ENCODE data around the gene FOXD4.
"Not testable (repeated sequence)": the region's sequence is repeated elsewhere in the genome, so short reads cannot be mapped to it uniquely, and the experiment has no call there.

Gene FOXD4

GRCh38 chr9:117995-118467 lies at the start of gene FOXD4:
Gene FOXD4, minus strand, starts transcription at chr9:118417. Its CDS starts 298 bp downstream, at chr9:118119.
- not testable (repeated sequence) for DNase-seq

GRCh38 chr9:159871-160270 lies 41.7 kb upstream of the FOXD4 start:
- not testable (repeated sequence) for DNase-seq

- not testable (repeated sequence) for DNase-seq
Observed at GRCh38 chr9:151173-151572, 33.0 kb upstream of the FOXD4 start.

DNA sequence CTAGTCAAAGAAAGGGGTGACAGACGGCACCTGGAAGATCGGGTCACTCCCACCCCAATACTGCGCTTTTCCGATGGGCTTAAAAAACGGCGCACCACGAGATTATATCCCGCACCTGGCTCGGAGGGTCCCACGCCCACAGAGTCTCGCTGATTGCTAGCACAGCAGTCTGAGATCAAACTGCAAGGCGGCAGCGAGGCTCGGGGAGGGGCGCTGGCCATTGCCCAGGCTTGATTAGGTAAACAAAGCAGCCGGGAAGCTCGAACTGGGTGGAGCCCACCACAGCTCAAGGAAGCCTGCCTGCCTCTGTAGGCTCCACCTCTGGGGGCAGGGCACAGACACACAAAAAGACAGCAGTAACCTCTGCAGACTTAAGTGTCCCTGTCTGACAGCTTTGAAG lies 21.7 kb upstream of the FOXD4 start:
- DNase-seq = not testable (repeated sequence)

DNA sequence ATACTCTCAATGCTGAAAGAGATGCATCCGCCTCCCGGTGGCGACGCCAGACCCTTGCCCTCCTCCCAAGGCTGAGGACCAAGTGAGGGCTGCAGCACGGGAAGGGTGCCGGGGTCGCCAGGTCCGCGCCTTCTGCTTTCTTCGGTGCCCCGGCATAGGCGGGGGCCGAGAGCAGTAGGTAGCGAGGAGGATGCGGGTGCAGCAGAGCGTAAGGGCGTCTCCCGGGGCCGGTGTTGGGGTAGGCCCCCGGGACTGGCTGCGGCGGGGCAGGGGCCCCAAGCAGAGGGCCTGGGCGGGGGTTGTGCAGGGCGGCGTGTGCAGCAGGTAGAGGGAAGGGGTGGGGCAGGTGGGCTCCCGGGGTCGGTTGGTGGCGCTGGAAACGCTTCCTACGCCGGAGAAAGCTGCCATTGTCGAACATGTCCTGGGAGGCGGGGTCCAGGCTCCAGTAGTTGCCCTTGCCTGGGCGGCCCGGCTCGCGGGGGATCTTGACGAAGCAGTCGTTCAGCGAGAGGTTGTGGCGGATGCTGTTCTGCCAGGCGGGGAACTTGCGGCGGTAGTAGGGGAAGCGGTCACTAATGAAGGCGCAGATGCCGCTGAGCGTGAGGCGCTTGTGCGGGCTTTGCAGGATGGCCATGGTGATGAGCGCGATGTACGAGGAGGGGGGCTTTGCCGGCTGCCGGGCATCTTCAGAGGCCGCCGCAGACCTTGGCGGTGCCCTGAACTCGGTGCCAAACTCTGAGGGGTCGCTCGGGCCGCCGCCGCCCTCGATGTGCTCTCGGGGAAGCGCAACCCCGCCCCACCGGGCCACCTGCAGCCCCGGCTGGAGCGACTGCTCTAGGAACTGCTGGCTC lies 848 bp downstream of the FOXD4 start:
- DNase-seq = not testable (repeated sequence)

GRCh38 chr9:116239-117077 lies 1.8 kb downstream of the FOXD4 start:
- DNase-seq = not testable (repeated sequence)

GRCh38 chr9:115118-115451 lies 3.1 kb downstream of the FOXD4 start:
- DNase-seq = not testable (repeated sequence)

DNA sequence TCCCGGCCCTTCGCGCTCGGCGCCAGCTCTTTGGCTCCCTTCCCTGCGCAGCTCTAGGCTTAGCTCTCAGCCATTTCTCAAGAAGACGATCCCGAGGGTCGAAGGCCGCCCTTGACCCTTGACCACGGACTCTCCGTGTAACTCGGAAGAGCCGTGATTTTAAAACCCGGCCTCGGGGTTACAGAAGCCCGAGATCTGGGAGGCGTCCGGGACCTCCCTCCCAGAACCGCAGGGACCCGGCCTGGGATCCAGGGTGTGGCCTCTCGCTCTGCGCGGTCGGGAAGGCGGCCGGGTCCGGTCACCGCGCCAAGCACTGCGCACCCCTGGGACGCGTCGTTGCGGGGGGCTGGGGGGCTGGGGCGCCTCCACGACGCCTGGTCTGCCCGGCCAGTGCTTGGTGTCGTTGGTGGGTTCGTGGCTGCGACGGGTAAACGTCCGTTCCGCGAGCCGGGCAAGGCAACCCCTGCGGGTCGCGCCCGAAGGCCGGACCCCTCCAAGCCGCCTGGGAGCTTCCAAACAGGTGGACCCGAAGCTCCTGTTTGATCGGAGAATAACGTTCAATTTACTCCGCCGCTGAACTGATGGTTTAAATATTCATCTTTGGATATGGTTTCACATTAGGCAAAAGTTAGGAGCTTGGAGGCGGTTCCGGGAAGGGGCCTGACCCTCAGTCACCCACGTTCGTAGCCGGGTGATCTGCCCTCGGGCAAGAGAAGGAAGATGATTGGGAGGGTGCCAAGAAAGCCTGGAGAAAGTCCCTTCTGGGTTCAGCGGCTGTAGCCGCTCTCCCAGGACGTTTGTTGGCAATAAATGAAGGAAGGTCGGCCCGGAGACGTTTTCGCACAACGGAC lies 3.7 kb downstream of the FOXD4 start:
- DNase-seq = not testable (repeated sequence)

DNA sequence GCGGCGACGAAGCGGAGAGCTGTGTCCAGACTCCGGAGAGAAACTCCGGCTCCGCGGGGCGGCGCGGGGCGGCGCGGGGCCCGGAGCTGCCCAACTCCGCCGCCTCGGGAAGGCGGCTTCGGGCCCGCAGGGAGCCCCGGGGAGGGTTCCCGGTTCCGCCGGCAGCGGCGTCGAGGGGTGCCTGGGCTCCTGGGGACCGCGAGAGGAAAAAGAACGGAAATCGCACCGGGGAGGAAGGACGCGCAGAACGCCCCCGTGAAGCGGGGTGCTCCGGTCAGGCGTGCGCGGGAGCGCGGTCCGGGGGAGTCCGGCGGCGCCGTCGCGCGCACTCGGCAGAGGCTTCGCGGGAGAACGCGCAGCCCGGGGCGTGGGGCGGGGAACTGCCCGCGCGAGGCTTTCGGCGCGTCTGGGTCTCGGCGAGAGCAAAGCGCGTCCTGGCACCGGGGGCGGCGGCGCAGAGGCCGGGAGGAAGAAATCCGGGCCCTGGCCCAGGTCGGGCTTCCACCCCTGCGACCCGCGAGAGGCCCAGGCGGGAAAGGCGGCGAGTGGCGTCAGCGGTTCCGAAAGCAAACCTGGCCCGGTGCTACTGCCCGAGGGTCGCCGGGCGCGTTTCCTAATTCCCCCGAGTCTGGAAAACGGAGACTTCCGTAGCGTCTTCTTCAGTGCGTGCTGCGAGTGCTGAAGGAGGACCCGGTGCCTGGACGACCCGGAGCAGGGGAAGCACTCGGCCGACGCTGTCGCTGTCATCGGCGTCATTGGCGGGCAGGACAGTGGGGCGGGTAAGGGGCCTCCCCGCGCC lies 4.5 kb downstream of the FOXD4 start:
- DNase-seq = not testable (repeated sequence)

DNA sequence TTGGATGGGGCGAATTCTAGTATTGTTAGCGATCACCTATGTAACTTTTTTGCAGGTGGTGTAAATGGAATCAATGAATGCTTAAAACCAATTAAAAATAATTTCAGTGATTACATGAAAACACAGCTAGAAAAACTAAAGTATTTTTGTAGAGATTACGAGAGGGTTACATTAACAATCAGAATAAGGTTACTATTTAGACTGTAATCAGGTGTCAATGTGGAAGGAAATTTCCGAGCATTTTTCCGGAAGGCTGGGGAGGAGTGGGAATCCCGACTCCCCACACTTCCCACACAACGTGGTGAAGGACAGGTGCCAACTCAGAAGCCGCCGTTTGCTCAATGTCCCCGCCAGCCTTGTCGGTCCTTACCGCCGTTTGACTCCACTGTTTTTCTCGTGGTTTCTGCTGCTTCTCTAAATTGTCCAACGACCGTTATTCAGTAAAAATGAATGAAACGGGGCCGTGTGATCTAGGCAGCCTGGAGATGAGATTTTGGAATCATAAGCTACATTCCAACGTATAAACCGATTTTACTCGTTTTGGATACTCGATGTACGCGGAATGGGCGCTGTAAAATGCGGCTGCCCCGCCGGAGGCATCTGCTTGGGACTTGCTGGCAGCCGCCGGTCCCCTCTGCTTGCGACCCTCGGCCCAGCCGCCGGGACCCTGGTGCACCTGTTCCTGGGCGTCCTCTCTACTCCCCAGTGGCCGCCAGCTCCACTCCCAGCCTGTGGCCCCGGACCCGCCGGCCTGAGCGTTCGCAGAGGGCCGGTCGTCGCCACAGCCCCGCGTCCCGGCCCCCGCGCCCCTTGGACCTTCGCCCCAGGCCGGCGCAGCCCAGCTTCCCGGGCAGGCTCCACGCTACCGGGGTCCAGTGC lies 5.4 kb downstream of the FOXD4 start:
- DNase-seq = not testable (repeated sequence)

- DNase-seq = not testable (repeated sequence)
Observed at GRCh38 chr9:110672-111071, 7.5 kb downstream of the FOXD4 start.

GRCh38 chr9:109540-109939 lies 8.7 kb downstream of the FOXD4 start:
- not testable (repeated sequence) for DNase-seq

GRCh38 chr9:108742-109495 lies 9.3 kb downstream of the FOXD4 start:
- not testable (repeated sequence) for DNase-seq

DNA sequence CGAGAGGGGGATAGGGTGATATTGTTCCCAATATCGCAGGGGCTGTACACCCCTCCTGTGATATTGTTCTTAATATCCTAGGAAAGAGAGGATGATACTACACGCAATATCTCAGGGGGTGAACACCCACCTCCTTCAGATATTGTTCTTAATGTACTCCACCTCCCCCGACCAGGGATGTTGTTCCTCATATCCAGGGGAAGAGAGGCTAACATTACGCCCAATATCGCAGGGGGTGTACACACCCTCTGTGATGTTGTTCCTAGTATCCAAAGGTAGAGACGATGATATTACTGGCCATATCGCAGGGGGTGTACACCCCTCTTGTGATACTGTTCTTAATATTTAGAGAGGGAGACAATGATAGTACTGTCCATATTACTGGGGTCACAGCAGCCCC lies 12.2 kb downstream of the FOXD4 start:
- not testable (repeated sequence) for DNase-seq

- DNase-seq = not testable (repeated sequence)
Observed at GRCh38 chr9:100430-100829, 17.8 kb downstream of the FOXD4 start.

- not testable (repeated sequence) for DNase-seq
Observed at GRCh38 chr9:99867-100266, 18.4 kb downstream of the FOXD4 start.

- DNase-seq = not testable (repeated sequence)
Observed at GRCh38 chr9:98775-99174, 19.4 kb downstream of the FOXD4 start.

- not testable (repeated sequence) for DNase-seq
Observed at GRCh38 chr9:94992-95391, 23.2 kb downstream of the FOXD4 start.

- not testable (repeated sequence) for DNase-seq
Observed at GRCh38 chr9:94323-94722, 23.9 kb downstream of the FOXD4 start.

- DNase-seq = not testable (repeated sequence)
Observed at GRCh38 chr9:93909-94308, 24.3 kb downstream of the FOXD4 start.
